ENCODE results near the gene GNAI3. TPM values are rescaled to one million over a fixed set of nuclear protein-coding genes. Genes with fewer than 3 reads are reported as not detected.
A peak's percentile ranks its signal among the peaks of the same experiment; 100 is the strongest.

The GNAI3 gene
- total RNA-seq, 1 donor from 2014 or later = 7.6 TPM

DNA sequence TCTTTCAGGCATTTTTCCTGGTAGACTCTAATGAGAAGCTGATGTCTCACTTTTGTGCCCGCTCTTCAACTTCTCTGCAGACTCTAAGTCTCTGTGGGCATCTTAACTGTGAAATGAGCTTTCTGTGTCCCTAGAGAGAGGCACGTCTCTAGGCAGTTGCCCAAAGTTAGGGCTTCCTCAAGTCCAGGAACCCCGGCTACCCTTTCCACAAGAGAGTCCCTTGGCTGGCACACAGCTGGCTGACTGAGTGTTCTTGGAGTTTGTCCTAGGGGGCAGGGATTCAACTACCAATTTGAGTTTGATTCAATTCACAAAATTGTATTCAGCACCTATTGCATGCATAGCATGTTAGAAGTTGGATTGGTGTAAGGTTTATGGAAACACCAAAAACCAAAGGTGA is 7.3 kb upstream of the GNAI3 start:
- no peak for DNase-seq (ENCODE audit: extremely low spot score, unreplicated experiment)
- TF ChIP-seq, protein P1, sequence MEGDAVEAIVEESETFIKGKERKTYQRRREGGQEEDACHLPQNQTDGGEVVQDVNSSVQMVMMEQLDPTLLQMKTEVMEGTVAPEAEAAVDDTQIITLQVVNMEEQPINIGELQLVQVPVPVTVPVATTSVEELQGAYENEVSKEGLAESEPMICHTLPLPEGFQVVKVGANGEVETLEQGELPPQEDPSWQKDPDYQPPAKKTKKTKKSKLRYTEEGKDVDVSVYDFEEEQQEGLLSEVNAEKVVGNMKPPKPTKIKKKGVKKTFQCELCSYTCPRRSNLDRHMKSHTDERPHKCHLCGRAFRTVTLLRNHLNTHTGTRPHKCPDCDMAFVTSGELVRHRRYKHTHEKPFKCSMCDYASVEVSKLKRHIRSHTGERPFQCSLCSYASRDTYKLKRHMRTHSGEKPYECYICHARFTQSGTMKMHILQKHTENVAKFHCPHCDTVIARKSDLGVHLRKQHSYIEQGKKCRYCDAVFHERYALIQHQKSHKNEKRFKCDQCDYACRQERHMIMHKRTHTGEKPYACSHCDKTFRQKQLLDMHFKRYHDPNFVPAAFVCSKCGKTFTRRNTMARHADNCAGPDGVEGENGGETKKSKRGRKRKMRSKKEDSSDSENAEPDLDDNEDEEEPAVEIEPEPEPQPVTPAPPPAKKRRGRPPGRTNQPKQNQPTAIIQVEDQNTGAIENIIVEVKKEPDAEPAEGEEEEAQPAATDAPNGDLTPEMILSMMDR (IDR thresholded peaks at IDR 0.05) = no peak

DNA sequence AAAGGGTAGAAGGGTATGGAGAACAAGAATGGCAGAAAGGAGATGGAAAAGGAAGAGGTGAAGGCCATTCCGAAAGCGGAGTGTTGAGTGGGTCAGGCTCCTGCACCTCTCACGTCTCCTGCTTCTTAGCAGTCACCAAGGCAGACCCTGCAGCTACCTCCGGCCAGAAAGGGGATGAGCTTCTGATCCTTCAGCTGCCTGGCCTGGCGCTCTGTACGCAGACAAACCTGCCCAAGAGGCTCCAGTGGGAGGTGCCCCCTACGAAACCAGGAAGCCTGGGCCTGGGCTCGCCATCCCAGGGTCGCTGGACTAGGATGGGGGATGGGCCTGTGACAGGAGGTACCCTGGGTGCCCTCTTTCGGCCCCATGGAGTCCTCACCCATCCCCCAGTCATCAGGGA is 5.8 kb upstream of the GNAI3 start:
- no peak for DNase-seq (ENCODE audit: extremely low spot score, unreplicated experiment)
- Mint-ChIP-seq H3K4me3 (ENCODE audit: unreplicated experiment) (no peak overlapping the region), H3K27ac (ENCODE audit: unreplicated experiment) (no peak overlapping the region), H3K9me3 (ENCODE audit: unreplicated experiment) (no peaks in the 10 kb centered on the region), H3K27me3 (ENCODE audit: unreplicated experiment) (peaks cover 31% of the 10 kb centered on the region), H3K36me3 (ENCODE audit: unreplicated experiment) (no peaks in the 10 kb centered on the region), H3K4me1 (ENCODE audit: unreplicated experiment) (peaks cover 15% of the 10 kb centered on the region)
- TF ChIP-seq, protein P1 (IDR thresholded peaks at IDR 0.05) = no peak

More for the DNA sequence above, 7.3 kb upstream of the GNAI3 start:
- Mint-ChIP-seq H3K36me3 (ENCODE audit: unreplicated experiment) (no peaks in the 10 kb centered on the region), H3K4me3 (ENCODE audit: unreplicated experiment) (no peak overlapping the region), H3K27me3 (ENCODE audit: unreplicated experiment) (peaks cover 31% of the 10 kb centered on the region), H3K27ac (ENCODE audit: unreplicated experiment) (no peak overlapping the region), H3K4me1 (ENCODE audit: unreplicated experiment) (no peaks in the 10 kb centered on the region), H3K9me3 (ENCODE audit: unreplicated experiment) (no peaks in the 10 kb centered on the region)

DNA sequence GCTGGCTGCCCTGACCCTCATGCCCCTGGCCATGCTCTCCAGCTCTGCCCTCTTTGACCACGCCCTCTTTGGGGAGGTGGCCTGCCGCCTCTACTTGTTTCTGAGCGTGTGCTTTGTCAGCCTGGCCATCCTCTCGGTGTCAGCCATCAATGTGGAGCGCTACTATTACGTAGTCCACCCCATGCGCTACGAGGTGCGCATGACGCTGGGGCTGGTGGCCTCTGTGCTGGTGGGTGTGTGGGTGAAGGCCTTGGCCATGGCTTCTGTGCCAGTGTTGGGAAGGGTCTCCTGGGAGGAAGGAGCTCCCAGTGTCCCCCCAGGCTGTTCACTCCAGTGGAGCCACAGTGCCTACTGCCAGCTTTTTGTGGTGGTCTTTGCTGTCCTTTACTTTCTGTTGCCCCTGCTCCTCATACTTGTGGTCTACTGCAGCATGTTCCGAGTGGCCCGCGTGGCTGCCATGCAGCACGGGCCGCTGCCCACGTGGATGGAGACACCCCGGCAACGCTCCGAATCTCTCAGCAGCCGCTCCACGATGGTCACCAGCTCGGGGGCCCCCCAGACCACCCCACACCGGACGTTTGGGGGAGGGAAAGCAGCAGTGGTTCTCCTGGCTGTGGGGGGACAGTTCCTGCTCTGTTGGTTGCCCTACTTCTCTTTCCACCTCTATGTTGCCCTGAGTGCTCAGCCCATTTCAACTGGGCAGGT is 5.0 kb upstream of the GNAI3 start:
- H3K4me1 Mint-ChIP-seq (ENCODE audit: unreplicated experiment) = peaks cover 17% of the 10 kb centered on the region
- TF ChIP-seq, protein P1 (IDR thresholded peaks at IDR 0.05) = no peak
- no peaks in the 10 kb centered on the region for H3K9me3 Mint-ChIP-seq (ENCODE audit: unreplicated experiment)
- H3K36me3 Mint-ChIP-seq (ENCODE audit: unreplicated experiment) = no peaks in the 10 kb centered on the region
- H3K27ac Mint-ChIP-seq (ENCODE audit: unreplicated experiment) = no peak overlapping the region
- DNase-seq (ENCODE audit: extremely low spot score, unreplicated experiment) = peak; percentile 78
- H3K4me3 Mint-ChIP-seq (ENCODE audit: unreplicated experiment) = no peak overlapping the region
- peaks cover 28% of the 10 kb centered on the region for H3K27me3 Mint-ChIP-seq (ENCODE audit: unreplicated experiment)

- H3K4me1 Mint-ChIP-seq (ENCODE audit: unreplicated experiment) = peaks cover 20% of the 10 kb centered on the region
- H3K27ac Mint-ChIP-seq (ENCODE audit: unreplicated experiment) = no peak overlapping the region
- H3K4me3 Mint-ChIP-seq (ENCODE audit: unreplicated experiment) = no peak overlapping the region
- TF ChIP-seq, protein P1 (IDR thresholded peaks at IDR 0.05) = no peak
- H3K9me3 Mint-ChIP-seq (ENCODE audit: unreplicated experiment) = no peaks in the 10 kb centered on the region
- no peak for DNase-seq (ENCODE audit: extremely low spot score, unreplicated experiment)
- no peaks in the 10 kb centered on the region for H3K36me3 Mint-ChIP-seq (ENCODE audit: unreplicated experiment)
- peaks cover 22% of the 10 kb centered on the region for H3K27me3 Mint-ChIP-seq (ENCODE audit: unreplicated experiment)
Observed at GRCh38 chr1:109543988-109544735, 4.3 kb upstream of the GNAI3 start.

Data from osteocyte (in vitro differentiated cells).